ENCODE results near the gene CLCN3. TPM values are rescaled to one million over a fixed set of nuclear protein-coding genes. Genes with fewer than 3 reads are reported as not detected.

The CLCN3 gene
- total RNA-seq, 1 experiment from 2014 or later = 29.1 TPM

DNA sequence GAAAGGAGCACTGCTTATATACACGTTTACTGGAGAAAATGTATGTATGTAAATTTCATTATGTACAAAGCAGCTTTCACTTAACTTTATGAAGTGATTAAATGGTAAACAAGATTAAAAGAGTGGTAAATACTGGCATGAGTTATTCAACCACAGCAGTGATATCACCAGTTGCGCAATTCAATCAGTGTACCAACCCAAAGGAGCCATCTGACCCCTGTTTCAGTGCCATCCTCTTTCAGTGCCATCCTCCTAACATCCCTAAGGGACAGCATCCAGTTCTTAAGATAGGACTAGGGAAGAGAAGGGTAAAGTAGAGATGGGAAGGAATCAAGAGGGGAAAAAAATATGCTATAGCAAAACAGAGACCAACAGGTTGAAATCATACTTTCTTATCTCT, 121.2 kb downstream of the CLCN3 start:
- CTCF ChIA-PET = interaction anchor here (1.6 kb wide), 1 partner anchor 129 kb away, joined by 3 read pairs; the partner anchor contains the start of gene NEK1

DNA sequence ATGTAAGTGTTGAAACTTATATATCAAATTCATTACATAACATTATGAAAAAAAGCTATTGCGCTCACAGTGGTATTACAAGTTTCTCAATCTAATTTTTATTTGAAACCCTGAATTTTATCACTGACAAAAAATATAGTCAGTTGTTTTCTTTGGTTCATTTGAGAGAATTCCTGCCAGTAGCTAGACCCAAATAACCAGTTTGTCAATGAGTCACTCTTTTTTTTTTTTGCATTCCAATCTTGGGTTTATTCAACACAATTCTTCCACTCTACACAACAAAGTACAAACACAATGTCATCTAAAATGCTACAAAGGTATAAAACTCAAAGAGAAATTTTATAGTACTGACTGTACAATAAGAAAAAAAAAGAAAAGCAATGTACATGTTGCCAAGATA, 124.2 kb downstream of the CLCN3 start:
- TF ChIP-seq JAZF1 (CRISPR knock-in tag; IDR thresholded peaks at IDR 0.05) (no peak), NR3C1 (CRISPR knock-in tag; conservative IDR thresholded peaks at IDR 0.05; ENCODE audit: low read depth) (no peak), RORB (CRISPR knock-in tag; IDR thresholded peaks at IDR 0.05) (no peak), NR2C2 (CRISPR knock-in tag; IDR thresholded peaks at IDR 0.05) (no peak), ELF4 (CRISPR knock-in tag; IDR thresholded peaks at IDR 0.05; ENCODE audit: low read depth) (no peak), ZNF396 (CRISPR knock-in tag; IDR thresholded peaks at IDR 0.05; ENCODE audit: borderline replicate concordance) (no peak), ETV6 (CRISPR knock-in tag; IDR thresholded peaks at IDR 0.05) (no peak), ESRRA (CRISPR knock-in tag; IDR thresholded peaks at IDR 0.05; ENCODE audit: borderline replicate concordance) (no peak), FOXP1 (CRISPR knock-in tag; IDR thresholded peaks at IDR 0.05; ENCODE audit: borderline replicate concordance) (no peak), HMGA2 (CRISPR knock-in tag; IDR thresholded peaks at IDR 0.05) (no peak), NFATC4 (CRISPR knock-in tag; IDR thresholded peaks at IDR 0.05) (no peak), KAT7 (CRISPR knock-in tag; IDR thresholded peaks at IDR 0.05; ENCODE audit: borderline replicate concordance) (no peak), ZNF671 (CRISPR knock-in tag; IDR thresholded peaks at IDR 0.05) (no peak)
- TF ChIP-seq, protein P1, sequence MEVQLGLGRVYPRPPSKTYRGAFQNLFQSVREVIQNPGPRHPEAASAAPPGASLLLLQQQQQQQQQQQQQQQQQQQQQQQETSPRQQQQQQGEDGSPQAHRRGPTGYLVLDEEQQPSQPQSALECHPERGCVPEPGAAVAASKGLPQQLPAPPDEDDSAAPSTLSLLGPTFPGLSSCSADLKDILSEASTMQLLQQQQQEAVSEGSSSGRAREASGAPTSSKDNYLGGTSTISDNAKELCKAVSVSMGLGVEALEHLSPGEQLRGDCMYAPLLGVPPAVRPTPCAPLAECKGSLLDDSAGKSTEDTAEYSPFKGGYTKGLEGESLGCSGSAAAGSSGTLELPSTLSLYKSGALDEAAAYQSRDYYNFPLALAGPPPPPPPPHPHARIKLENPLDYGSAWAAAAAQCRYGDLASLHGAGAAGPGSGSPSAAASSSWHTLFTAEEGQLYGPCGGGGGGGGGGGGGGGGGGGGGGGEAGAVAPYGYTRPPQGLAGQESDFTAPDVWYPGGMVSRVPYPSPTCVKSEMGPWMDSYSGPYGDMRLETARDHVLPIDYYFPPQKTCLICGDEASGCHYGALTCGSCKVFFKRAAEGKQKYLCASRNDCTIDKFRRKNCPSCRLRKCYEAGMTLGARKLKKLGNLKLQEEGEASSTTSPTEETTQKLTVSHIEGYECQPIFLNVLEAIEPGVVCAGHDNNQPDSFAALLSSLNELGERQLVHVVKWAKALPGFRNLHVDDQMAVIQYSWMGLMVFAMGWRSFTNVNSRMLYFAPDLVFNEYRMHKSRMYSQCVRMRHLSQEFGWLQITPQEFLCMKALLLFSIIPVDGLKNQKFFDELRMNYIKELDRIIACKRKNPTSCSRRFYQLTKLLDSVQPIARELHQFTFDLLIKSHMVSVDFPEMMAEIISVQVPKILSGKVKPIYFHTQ (CRISPR knock-in tag; IDR thresholded peaks at IDR 0.05) = no peak
- TF ChIP-seq, protein P2, sequence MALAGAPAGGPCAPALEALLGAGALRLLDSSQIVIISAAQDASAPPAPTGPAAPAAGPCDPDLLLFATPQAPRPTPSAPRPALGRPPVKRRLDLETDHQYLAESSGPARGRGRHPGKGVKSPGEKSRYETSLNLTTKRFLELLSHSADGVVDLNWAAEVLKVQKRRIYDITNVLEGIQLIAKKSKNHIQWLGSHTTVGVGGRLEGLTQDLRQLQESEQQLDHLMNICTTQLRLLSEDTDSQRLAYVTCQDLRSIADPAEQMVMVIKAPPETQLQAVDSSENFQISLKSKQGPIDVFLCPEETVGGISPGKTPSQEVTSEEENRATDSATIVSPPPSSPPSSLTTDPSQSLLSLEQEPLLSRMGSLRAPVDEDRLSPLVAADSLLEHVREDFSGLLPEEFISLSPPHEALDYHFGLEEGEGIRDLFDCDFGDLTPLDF (CRISPR knock-in tag; IDR thresholded peaks at IDR 0.05) = no peak
- TF ChIP-seq, protein P3, sequence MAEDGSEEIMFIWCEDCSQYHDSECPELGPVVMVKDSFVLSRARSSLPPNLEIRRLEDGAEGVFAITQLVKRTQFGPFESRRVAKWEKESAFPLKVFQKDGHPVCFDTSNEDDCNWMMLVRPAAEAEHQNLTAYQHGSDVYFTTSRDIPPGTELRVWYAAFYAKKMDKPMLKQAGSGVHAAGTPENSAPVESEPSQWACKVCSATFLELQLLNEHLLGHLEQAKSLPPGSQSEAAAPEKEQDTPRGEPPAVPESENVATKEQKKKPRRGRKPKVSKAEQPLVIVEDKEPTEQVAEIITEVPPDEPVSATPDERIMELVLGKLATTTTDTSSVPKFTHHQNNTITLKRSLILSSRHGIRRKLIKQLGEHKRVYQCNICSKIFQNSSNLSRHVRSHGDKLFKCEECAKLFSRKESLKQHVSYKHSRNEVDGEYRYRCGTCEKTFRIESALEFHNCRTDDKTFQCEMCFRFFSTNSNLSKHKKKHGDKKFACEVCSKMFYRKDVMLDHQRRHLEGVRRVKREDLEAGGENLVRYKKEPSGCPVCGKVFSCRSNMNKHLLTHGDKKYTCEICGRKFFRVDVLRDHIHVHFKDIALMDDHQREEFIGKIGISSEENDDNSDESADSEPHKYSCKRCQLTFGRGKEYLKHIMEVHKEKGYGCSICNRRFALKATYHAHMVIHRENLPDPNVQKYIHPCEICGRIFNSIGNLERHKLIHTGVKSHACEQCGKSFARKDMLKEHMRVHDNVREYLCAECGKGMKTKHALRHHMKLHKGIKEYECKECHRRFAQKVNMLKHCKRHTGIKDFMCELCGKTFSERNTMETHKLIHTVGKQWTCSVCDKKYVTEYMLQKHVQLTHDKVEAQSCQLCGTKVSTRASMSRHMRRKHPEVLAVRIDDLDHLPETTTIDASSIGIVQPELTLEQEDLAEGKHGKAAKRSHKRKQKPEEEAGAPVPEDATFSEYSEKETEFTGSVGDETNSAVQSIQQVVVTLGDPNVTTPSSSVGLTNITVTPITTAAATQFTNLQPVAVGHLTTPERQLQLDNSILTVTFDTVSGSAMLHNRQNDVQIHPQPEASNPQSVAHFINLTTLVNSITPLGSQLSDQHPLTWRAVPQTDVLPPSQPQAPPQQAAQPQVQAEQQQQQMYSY (CRISPR knock-in tag; IDR thresholded peaks at IDR 0.05) = no peak
- TF ChIP-seq, protein P4, sequence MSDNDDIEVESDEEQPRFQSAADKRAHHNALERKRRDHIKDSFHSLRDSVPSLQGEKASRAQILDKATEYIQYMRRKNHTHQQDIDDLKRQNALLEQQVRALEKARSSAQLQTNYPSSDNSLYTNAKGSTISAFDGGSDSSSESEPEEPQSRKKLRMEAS (CRISPR knock-in tag; IDR thresholded peaks at IDR 0.05) = no peak
- TF ChIP-seq, protein P5, sequence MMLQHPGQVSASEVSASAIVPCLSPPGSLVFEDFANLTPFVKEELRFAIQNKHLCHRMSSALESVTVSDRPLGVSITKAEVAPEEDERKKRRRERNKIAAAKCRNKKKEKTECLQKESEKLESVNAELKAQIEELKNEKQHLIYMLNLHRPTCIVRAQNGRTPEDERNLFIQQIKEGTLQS (CRISPR knock-in tag; conservative IDR thresholded peaks at IDR 0.05) = no peak
- TF ChIP-seq, protein P6, sequence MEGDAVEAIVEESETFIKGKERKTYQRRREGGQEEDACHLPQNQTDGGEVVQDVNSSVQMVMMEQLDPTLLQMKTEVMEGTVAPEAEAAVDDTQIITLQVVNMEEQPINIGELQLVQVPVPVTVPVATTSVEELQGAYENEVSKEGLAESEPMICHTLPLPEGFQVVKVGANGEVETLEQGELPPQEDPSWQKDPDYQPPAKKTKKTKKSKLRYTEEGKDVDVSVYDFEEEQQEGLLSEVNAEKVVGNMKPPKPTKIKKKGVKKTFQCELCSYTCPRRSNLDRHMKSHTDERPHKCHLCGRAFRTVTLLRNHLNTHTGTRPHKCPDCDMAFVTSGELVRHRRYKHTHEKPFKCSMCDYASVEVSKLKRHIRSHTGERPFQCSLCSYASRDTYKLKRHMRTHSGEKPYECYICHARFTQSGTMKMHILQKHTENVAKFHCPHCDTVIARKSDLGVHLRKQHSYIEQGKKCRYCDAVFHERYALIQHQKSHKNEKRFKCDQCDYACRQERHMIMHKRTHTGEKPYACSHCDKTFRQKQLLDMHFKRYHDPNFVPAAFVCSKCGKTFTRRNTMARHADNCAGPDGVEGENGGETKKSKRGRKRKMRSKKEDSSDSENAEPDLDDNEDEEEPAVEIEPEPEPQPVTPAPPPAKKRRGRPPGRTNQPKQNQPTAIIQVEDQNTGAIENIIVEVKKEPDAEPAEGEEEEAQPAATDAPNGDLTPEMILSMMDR (IDR thresholded peaks at IDR 0.05) = no peak
- TF ChIP-seq, protein P7, sequence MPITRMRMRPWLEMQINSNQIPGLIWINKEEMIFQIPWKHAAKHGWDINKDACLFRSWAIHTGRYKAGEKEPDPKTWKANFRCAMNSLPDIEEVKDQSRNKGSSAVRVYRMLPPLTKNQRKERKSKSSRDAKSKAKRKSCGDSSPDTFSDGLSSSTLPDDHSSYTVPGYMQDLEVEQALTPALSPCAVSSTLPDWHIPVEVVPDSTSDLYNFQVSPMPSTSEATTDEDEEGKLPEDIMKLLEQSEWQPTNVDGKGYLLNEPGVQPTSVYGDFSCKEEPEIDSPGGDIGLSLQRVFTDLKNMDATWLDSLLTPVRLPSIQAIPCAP (CRISPR knock-in tag; IDR thresholded peaks at IDR 0.05) = no peak
- DNase-seq (ENCODE audit: low spot score) = no peak
- ATAC-seq = no peak
- ChIA-PET CTCF (no interaction called here), POLR2A (no interaction called here)
- Mint-ChIP-seq H3K9me3 (no peaks in the 10 kb centered on the region), H3K36me3 (peaks cover 2% of the 10 kb centered on the region), H3K4me3 (no peak overlapping the region), H3K27me3 (ENCODE audit: low read depth) (no peaks in the 10 kb centered on the region), H3K4me1 (no peaks in the 10 kb centered on the region), H3K27ac (no peak overlapping the region)

More for the DNA sequence above, 121.2 kb downstream of the CLCN3 start:
- Mint-ChIP-seq H3K9me3 (no peaks in the 10 kb centered on the region), H3K4me3 (no peak overlapping the region), H3K27ac (no peak overlapping the region), H3K4me1 (no peaks in the 10 kb centered on the region), H3K36me3 (peaks cover 20% of the 10 kb centered on the region), H3K27me3 (ENCODE audit: low read depth) (no peaks in the 10 kb centered on the region)
- TF ChIP-seq ZNF121 (CRISPR knock-in tag; IDR thresholded peaks at IDR 0.05) = no peak
- TF ChIP-seq, protein P8, sequence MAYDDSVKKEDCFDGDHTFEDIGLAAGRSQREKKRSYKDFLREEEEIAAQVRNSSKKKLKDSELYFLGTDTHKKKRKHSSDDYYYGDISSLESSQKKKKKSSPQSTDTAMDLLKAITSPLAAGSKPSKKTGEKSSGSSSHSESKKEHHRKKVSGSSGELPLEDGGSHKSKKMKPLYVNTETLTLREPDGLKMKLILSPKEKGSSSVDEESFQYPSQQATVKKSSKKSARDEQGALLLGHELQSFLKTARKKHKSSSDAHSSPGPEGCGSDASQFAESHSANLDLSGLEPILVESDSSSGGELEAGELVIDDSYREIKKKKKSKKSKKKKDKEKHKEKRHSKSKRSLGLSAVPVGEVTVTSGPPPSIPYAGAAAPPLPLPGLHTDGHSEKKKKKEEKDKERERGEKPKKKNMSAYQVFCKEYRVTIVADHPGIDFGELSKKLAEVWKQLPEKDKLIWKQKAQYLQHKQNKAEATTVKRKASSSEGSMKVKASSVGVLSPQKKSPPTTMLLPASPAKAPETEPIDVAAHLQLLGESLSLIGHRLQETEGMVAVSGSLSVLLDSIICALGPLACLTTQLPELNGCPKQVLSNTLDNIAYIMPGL (CRISPR knock-in tag; IDR thresholded peaks at IDR 0.05) = no peak
- DNase-seq (ENCODE audit: low spot score) = no peak
- POLR2A ChIA-PET = no interaction called here
- no peak for ATAC-seq
